SHP77 treated with DMSO at 0.1 percent for 48 hours (cell line): ENCODE measurements around the gene TUSC2.
A peak's percentile ranks its signal among the peaks of the same experiment; 100 is the strongest.
"Not testable (repeated sequence)": the region's sequence is repeated elsewhere in the genome, so short reads cannot be mapped to it uniquely, and the experiment has no call there.

Experiments used
- DNase-seq: peaks from one replicate; lab custom pipeline; 2025; lab: John Stamatoyannopoulos, UW

TUSC2 gene

GRCh38 chr3:50294089-50294488 is 33.9 kb downstream of the TUSC2 start:
- DNase-seq: no peak

- no peak for DNase-seq
These were observed 34.8 kb downstream of the TUSC2 start for GRCh38 chr3:50293079-50293801.

- DNase-seq: peak; percentile 90
These were observed 35.6 kb downstream of the TUSC2 start, which contains the start of gene IFRD2 for GRCh38 chr3:50292159-50293078. IFRD2 (minus strand) TSS chr3:50292429; CDS start chr3:50292274, 155 bp downstream.

- no peak for DNase-seq
These were observed 37.8 kb downstream of the TUSC2 start for GRCh38 chr3:50290161-50290641.

- no peak for DNase-seq
These were observed 38.9 kb downstream of the TUSC2 start for GRCh38 chr3:50289130-50289529.

- DNase-seq: no peak
These were observed 39.5 kb downstream of the TUSC2 start for GRCh38 chr3:50288387-50289007.

- DNase-seq: no peak
These were observed 40.8 kb downstream of the TUSC2 start for GRCh38 chr3:50287262-50287661.

GRCh38 chr3:50286322-50287227 is 41.4 kb downstream of the TUSC2 start:
- DNase-seq: no peak

GRCh38 chr3:50284121-50284520 is 43.9 kb downstream of the TUSC2 start:
- DNase-seq: not testable (repeated sequence)

GRCh38 chr3:50279255-50280016 is 48.6 kb downstream of the TUSC2 start:
- DNase-seq: no peak

GRCh38 chr3:50278880-50279224 is 49.2 kb downstream of the TUSC2 start, which contains the start of gene LSMEM2:
LSMEM2 (plus strand) TSS chr3:50279087; CDS start chr3:50279114, 27 bp downstream.
- DNase-seq: no peak

- no peak for DNase-seq
These were observed 49.7 kb downstream of the TUSC2 start for GRCh38 chr3:50278123-50278879.

GRCh38 chr3:50276762-50277101 is 51.3 kb downstream of the TUSC2 start:
- no peak for DNase-seq

GRCh38 chr3:50275996-50276761 is 51.8 kb downstream of the TUSC2 start:
- DNase-seq: no peak

GRCh38 chr3:50275141-50275995 is 52.7 kb downstream of the TUSC2 start:
- no peak for DNase-seq
